Measurements from ENCODE around the gene SRD5A3. TPM values are rescaled to one million over a fixed set of nuclear protein-coding genes. Genes with fewer than 3 reads are reported as not detected.

SRD5A3 gene
- total RNA-seq, 1 experiment from 2014 or later = 24.0 TPM

- TF ChIP-seq NFATC4 (CRISPR knock-in tag; IDR thresholded peaks at IDR 0.05) (no peak), JAZF1 (CRISPR knock-in tag; IDR thresholded peaks at IDR 0.05) (no peak), MXD4 (CRISPR knock-in tag; IDR thresholded peaks at IDR 0.05; ENCODE audit: borderline replicate concordance) (no peak), SP1 (CRISPR knock-in tag; conservative IDR thresholded peaks at IDR 0.05) (no peak), MYBL2 (CRISPR knock-in tag; IDR thresholded peaks at IDR 0.05) (no peak), ZBTB21 (CRISPR knock-in tag; IDR thresholded peaks at IDR 0.05; ENCODE audit: borderline replicate concordance) (no peak)
- TF ChIP-seq, protein P1, sequence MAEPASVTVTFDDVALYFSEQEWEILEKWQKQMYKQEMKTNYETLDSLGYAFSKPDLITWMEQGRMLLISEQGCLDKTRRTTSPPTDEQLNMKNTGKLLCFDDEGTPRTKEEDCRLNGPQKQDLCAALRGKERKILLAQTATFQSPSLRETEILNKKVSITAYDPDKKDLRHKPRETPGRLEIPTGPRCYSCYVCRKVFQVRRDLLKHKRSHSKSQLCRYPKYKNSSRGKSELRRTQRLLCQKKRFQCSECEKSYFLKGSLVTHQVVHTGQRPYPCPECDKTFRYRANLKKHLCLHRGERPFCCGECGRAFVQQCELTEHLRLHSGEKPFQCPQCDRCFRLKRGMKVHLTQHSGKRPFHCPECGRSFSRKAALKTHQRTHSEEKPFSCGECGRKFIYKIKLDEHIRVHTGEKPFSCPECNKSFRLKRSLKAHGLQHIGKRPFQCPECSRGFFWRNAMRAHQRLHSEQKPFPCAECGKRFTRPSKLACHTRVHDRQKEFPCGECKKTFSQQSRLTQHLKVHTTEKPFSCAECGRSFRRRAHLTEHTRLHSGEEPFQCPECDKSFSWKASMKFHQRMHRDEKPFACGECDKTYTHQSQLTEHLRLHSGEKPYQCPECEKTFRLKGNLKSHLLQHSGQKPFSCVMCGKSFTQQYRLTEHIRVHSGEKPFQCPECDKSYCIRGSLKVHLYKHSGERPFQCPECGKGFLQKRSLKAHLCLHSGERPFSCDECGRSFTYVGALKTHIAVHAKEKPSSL (CRISPR knock-in tag; conservative IDR thresholded peaks at IDR 0.05) = no peak
- TF ChIP-seq, protein P2, sequence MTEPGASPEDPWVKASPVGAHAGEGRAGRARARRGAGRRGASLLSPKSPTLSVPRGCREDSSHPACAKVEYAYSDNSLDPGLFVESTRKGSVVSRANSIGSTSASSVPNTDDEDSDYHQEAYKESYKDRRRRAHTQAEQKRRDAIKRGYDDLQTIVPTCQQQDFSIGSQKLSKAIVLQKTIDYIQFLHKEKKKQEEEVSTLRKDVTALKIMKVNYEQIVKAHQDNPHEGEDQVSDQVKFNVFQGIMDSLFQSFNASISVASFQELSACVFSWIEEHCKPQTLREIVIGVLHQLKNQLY (CRISPR knock-in tag; IDR thresholded peaks at IDR 0.05) = no peak
Measured at GRCh38 chr4:55336138-55337034, 9.7 kb upstream of the SRD5A3 start (continued).

DNA sequence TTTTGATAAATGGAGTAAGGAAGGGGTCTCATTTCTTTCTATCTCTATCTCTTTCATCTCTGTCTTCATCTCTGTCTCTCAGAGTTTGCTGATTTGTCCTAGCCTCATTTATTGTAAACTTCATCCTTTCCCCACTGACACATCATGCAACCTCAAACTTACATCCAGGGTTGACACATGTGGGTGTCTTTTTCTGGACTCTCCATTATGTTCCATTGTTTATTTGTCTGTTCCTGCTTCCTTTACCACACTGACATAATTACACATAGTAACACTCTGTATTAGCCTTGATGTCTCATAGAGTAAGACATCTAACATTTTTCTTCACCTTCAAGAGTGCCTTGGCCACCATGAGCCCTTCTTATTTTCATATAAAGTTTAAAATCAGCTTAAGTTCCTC, 8.1 kb upstream of the SRD5A3 start:
- Mint-ChIP-seq H3K4me1 (peaks cover 20% of the 10 kb centered on the region), H3K27ac (no peak overlapping the region)
- POLR2A ChIA-PET = no interaction called here
- TF ChIP-seq RORB (CRISPR knock-in tag; IDR thresholded peaks at IDR 0.05) (no peak), IRF2 (CRISPR knock-in tag; IDR thresholded peaks at IDR 0.05; ENCODE audit: borderline replicate concordance, low read depth) (no peak), GABPB1 (CRISPR knock-in tag; IDR thresholded peaks at IDR 0.05) (no peak), IRF1 (CRISPR knock-in tag; IDR thresholded peaks at IDR 0.05) (no peak), SMAD3 (CRISPR knock-in tag; IDR thresholded peaks at IDR 0.05; ENCODE audit: borderline replicate concordance) (no peak), JAZF1 (CRISPR knock-in tag; IDR thresholded peaks at IDR 0.05) (no peak), SP1 (CRISPR knock-in tag; conservative IDR thresholded peaks at IDR 0.05) (no peak), USF1 (CRISPR knock-in tag; IDR thresholded peaks at IDR 0.05) (no peak), SMAD4 (CRISPR knock-in tag; IDR thresholded peaks at IDR 0.05) (no peak), JUN (CRISPR knock-in tag; IDR thresholded peaks at IDR 0.05) (no peak), ZBTB43 (CRISPR knock-in tag; IDR thresholded peaks at IDR 0.05) (no peak), PRDM15 (CRISPR knock-in tag; IDR thresholded peaks at IDR 0.05) (no peak), NFYB (CRISPR knock-in tag; conservative IDR thresholded peaks at IDR 0.05; ENCODE audit: low read depth) (no peak), SOX15 (CRISPR knock-in tag; IDR thresholded peaks at IDR 0.05) (no peak)
- TF ChIP-seq, protein P3, sequence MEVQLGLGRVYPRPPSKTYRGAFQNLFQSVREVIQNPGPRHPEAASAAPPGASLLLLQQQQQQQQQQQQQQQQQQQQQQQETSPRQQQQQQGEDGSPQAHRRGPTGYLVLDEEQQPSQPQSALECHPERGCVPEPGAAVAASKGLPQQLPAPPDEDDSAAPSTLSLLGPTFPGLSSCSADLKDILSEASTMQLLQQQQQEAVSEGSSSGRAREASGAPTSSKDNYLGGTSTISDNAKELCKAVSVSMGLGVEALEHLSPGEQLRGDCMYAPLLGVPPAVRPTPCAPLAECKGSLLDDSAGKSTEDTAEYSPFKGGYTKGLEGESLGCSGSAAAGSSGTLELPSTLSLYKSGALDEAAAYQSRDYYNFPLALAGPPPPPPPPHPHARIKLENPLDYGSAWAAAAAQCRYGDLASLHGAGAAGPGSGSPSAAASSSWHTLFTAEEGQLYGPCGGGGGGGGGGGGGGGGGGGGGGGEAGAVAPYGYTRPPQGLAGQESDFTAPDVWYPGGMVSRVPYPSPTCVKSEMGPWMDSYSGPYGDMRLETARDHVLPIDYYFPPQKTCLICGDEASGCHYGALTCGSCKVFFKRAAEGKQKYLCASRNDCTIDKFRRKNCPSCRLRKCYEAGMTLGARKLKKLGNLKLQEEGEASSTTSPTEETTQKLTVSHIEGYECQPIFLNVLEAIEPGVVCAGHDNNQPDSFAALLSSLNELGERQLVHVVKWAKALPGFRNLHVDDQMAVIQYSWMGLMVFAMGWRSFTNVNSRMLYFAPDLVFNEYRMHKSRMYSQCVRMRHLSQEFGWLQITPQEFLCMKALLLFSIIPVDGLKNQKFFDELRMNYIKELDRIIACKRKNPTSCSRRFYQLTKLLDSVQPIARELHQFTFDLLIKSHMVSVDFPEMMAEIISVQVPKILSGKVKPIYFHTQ (CRISPR knock-in tag; IDR thresholded peaks at IDR 0.05) = no peak
- TF ChIP-seq, protein P1 (CRISPR knock-in tag; conservative IDR thresholded peaks at IDR 0.05) = no peak

More for the DNA sequence above, 8.1 kb upstream of the SRD5A3 start:
- no peak for ATAC-seq
- DNase-seq (ENCODE audit: low spot score) = no peak
- no peak overlapping the region for H3K4me3 Mint-ChIP-seq
- CTCF ChIA-PET = no interaction called here
- H3K9me3 Mint-ChIP-seq = peaks cover 13% of the 10 kb centered on the region
- no peaks in the 10 kb centered on the region for H3K36me3 Mint-ChIP-seq
- no peaks in the 10 kb centered on the region for H3K27me3 Mint-ChIP-seq (ENCODE audit: low read depth)

Measured in WTC11 (cell line).